Uterus (tissue), 4 donors: ENCODE measurements around the gene PHC3. TPM values are rescaled to one million over a fixed set of nuclear protein-coding genes. Genes with fewer than 3 reads are reported as not detected.
"Not testable (repeated sequence)": the region's sequence is repeated elsewhere in the genome, so short reads cannot be mapped to it uniquely, and the experiment has no call there.

Source experiments
- DNase-seq, 2 donors: peaks; one replicate each; pipeline ENCODE4 v3.0.0-alpha.2; 2019 to 2020
- H3K27ac ChIP-seq, 2 donors: fragments of 200-600 bp; sonication (generic); 1 replicate in 1 of 2; 2 replicates in 1 of 2; pipeline ENCODE4 v1.5.1; 2016 to 2018
- H3K27me3 ChIP-seq, 2 donors: fragments of 200-600 bp; sonication (generic); one replicate each; pipeline ENCODE4 v1.5.1; 2018 to 2019; ENCODE audit warnings: control low read depth in 1 of 2
- H3K36me3 ChIP-seq, 2 donors: fragments of 200-600 bp; sonication (generic); one replicate each; pipeline ENCODE4 v1.5.1; 2019; ENCODE audit warnings: control low read depth in 1 of 2
- H3K4me1 ChIP-seq, 2 donors: fragments of 200-600 bp; sonication (generic); one replicate each; pipeline ENCODE4 v1.5.1; 2018 to 2019; ENCODE audit warnings: control low read depth in 1 of 2
- H3K4me3 ChIP-seq, 2 donors: fragments of 200-600 bp; sonication (generic); 1 replicate in 1 of 2; 2 replicates in 1 of 2; pipeline ENCODE4 v1.5.1; 2018 to 2019; ENCODE audit warnings: mild to moderate bottlenecking in 1 of 2
- H3K9me3 ChIP-seq, 2 donors: fragments of 200-600 bp; sonication (generic); one replicate each; pipeline ENCODE4 v1.5.1; 2019; ENCODE audit warnings: control low read depth in 1 of 2
- POLR2A ChIP-seq, 2 donors: fragments of 450-650 bp; IDR thresholded peaks; one replicate each; pipeline ENCODE4 v1.6.1; 2016; ENCODE audit warnings: antibody characterized with exemption in 2 of 2, mild to moderate bottlenecking in 1 of 2, moderate library complexity in 1 of 2
- intact Hi-C: fragments of 100-400 bp; cut with DNase I; formaldehyde crosslinking; loops from one replicate; pipeline ENCODE4 v1.15.1; 2023; ENCODE audit warnings: low total_unique reads
- total RNA-seq, 4 donors: library from RNA; depleted of rRNA in 3 of 4; stranded (reverse); fragments of >200 nt in 3 of 4; gene quantifications; one replicate each; pipeline versions ENCODE4 v1.1.0 to v1.2.4, GENCODE V29; 2014 to 2023
- TF ChIP-seq, protein P1 (sequence below), 4 experiments: fragments of 200-600 bp in 2 of 4; fragments of 450-650 bp in 2 of 4; sonication (generic) in 2 of 4; IDR thresholded peaks; one replicate each; pipeline ENCODE4 v1.5.1; 2016 to 2019; ENCODE audit warnings: antibody characterized with exemption in 4 of 4, mild to moderate bottlenecking in 2 of 4, moderate library complexity in 1 of 4
- donor health status: DM: yes; HTN: yes; CAD: no.

PHC3 gene
- total RNA-seq, 4 donors from 2014 or later = 28.5 to 164 (median 87.1) TPM

DNA sequence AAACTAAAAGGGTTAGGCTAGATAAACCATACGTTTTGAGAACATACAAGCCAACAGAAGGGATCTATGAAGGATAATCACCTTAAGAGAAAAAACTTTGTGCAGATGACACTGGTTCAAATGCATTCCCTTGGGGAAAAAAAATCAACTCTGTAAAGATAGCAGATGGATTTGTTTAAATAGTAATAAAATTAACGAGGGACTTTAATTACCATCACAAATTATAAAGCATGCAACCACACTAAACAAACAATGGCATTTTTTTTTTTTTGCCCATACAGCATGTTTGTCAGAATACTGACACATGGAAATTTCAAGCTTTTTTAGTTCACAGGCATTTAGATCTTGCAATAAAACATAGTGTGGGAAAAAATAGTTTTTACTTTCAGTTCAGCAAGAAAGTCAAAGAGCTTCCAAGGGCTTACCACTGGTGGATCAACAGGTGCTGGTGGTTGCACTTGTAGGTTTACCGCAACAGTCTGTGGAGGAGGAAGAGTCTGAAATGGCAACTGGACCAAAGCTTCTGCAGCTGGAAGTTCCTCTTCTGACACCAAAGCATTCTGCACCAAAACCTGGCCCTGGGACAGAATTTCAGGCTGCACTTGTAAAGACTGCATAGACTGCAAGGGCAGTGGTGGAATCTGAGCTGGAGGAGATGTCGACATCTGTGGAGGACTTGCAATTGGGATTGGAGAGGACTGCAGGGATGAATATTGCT lies 53.1 kb downstream of the PHC3 start:
- H3K36me3 ChIP-seq = no peaks in the 10 kb centered on the region
- intact Hi-C loops = no loop called here
- no peak overlapping the region for H3K27ac ChIP-seq
- no peaks in the 10 kb centered on the region for H3K27me3 ChIP-seq
- H3K4me1 ChIP-seq = no peaks in the 10 kb centered on the region
- no peak overlapping the region for H3K4me3 ChIP-seq
- no peak for TF ChIP-seq POLR2A (IDR thresholded peaks at IDR 0.05)
- TF ChIP-seq, protein P1, sequence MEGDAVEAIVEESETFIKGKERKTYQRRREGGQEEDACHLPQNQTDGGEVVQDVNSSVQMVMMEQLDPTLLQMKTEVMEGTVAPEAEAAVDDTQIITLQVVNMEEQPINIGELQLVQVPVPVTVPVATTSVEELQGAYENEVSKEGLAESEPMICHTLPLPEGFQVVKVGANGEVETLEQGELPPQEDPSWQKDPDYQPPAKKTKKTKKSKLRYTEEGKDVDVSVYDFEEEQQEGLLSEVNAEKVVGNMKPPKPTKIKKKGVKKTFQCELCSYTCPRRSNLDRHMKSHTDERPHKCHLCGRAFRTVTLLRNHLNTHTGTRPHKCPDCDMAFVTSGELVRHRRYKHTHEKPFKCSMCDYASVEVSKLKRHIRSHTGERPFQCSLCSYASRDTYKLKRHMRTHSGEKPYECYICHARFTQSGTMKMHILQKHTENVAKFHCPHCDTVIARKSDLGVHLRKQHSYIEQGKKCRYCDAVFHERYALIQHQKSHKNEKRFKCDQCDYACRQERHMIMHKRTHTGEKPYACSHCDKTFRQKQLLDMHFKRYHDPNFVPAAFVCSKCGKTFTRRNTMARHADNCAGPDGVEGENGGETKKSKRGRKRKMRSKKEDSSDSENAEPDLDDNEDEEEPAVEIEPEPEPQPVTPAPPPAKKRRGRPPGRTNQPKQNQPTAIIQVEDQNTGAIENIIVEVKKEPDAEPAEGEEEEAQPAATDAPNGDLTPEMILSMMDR (IDR thresholded peaks at IDR 0.05) = no peak
- no peak for DNase-seq
- no peaks in the 10 kb centered on the region for H3K9me3 ChIP-seq

DNA sequence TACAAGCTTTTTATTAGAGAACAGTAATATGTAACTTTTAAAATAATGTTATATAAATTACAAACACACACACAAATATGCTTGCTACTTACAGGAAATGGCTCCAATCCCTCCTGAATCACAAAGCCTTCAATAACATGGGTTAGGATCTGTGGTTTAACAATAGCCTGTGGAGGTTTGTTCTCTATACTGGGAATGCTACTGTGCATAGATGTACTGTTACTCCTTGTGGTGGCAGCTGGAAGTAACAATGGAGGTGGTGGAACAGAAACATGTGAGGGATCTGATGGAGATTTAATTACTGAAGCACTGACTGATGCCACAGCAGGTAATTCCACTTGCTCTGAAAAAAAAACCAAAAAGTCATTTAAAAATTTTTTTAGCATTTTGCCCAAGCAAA lies 64.4 kb downstream of the PHC3 start:
- no peaks in the 10 kb centered on the region for H3K27me3 ChIP-seq
- no peaks in the 10 kb centered on the region for H3K9me3 ChIP-seq
- H3K36me3 ChIP-seq = no peaks in the 10 kb centered on the region
- H3K4me1 ChIP-seq = no peaks in the 10 kb centered on the region
- H3K27ac ChIP-seq = no peak overlapping the region
- TF ChIP-seq, protein P1 (IDR thresholded peaks at IDR 0.05) = no peak
- TF ChIP-seq POLR2A (IDR thresholded peaks at IDR 0.05) = no peak
- no peak for DNase-seq
- H3K4me3 ChIP-seq = no peak overlapping the region
- intact Hi-C loops = no loop called here

DNA sequence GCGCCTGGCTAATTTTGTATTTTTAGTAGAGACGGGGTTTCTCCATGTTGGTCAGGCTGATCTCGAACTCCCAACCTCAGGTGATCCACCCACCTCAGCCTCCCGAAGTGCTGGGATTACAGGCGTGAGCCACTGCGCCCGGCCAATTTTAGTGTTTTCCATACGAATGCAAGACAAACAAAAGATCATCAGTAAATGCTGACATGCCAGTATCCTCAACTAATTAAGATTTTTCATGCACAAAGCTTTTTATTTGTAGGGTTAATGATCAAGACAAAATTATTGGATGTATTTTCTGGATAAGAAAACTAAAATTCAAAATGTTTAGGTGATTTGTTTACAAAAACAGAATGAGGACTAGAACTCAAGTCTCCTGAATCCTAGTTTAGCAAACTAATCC lies 67.4 kb downstream of the PHC3 start:
- H3K9me3 ChIP-seq, H3K27me3 ChIP-seq, intact Hi-C loops, H3K4me3 ChIP-seq, DNase-seq, H3K4me1 ChIP-seq, H3K36me3 ChIP-seq, H3K27ac ChIP-seq: not testable (repeated sequence)

DNA sequence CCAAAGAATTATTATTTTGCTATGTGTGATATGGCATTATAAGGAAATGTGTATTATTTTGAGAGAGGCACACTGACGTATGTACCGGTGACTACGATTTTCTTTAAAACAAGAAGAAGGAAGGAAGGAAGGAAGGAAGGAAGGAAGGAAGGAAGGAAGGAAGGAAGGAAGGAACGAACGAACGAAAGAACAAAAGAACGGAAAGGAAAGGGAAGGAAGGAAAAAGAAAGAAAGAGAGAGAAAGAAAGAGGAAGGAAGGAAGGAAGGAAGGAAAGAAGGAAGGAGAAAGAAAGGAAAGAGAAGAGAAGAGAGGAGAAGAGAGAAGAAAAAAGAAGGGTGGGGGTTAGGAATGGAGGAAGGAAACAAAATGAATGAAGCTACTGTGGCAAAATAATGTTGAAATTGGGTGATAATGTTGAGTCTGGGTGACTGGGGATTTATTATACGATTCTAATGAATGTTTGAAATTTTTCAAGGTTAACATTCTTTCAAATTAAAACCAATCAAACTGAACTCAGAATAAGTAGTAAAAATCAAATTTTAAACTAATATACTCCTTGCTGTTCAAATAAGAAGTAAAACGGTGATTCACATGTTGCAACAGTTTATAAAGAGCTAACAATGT lies 70.3 kb downstream of the PHC3 start:
- no peak for TF ChIP-seq POLR2A (IDR thresholded peaks at IDR 0.05)
- TF ChIP-seq, protein P1 (IDR thresholded peaks at IDR 0.05) = no peak
- DNase-seq = no peak
- Histone ChIP-seq H3K27ac (no peak overlapping the region), H3K4me3 (no peak overlapping the region), H3K36me3 (no peaks in the 10 kb centered on the region), H3K4me1 (no peaks in the 10 kb centered on the region), H3K27me3 (no peaks in the 10 kb centered on the region), H3K9me3 (no peaks in the 10 kb centered on the region)
- intact Hi-C loops = no loop called here

DNA sequence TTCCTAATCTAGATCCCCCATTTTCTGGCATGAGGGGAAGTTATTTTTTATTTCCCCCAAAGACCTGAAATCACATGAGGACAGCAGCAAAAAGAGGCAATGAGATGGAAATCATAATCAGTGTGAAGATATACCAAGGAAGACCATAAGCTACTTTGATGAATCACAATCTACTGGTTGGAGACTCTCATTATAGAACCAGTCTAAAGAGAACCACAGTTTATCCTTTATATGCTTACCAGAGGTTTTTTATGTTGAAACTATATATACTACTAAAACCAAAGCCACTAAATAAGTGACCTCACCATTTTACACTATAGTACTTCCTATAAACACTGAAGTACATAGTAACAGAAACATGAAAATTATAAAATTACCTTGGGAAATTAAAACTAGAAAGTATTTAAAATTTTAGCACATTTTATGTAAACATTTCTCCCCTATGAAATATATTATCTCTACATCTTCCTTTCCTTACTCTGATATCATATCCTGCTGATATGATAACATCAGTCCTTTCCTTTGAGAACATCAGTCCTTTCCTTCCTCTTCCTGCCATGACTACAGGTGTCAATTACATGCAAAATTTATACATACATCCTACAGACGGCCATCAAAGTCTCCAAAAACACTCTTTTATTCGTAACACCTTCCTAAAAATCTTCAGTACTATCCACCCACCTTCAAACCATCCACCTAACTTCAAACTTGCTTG lies 71.8 kb downstream of the PHC3 start:
- intact Hi-C loops = no loop called here
- TF ChIP-seq, protein P1 (IDR thresholded peaks at IDR 0.05) = no peak
- no peak for TF ChIP-seq POLR2A (IDR thresholded peaks at IDR 0.05)
- H3K4me1 ChIP-seq = no peaks in the 10 kb centered on the region
- H3K36me3 ChIP-seq = no peaks in the 10 kb centered on the region
- H3K27ac ChIP-seq = no peak overlapping the region
- no peaks in the 10 kb centered on the region for H3K9me3 ChIP-seq
- DNase-seq = no peak
- H3K27me3 ChIP-seq = no peaks in the 10 kb centered on the region
- H3K4me3 ChIP-seq = no peak overlapping the region
